NCI-H146 treated with DMSO at 0.1 percent for 48 hours (cell line): Measurements from ENCODE around the gene CLEC4M.

ENCODE experiments used
- DNase-seq: peaks from one replicate; lab custom pipeline; 2025; ENCODE audit not compliant: unreplicated experiment; lab: John Stamatoyannopoulos, UW

CLEC4M gene

GRCh38 chr19:7762719-7763293 lies at the start of gene CLEC4M:
Gene CLEC4M, plus strand, starts transcription at chr19:7763243. Its CDS starts 24 bp downstream, at chr19:7763267.
- no peak for DNase-seq

GRCh38 chr19:7715671-7716070 lies 47.4 kb upstream of the CLEC4M start:
- DNase-seq = no peak

GRCh38 chr19:7716762-7717161 lies 46.3 kb upstream of the CLEC4M start:
- DNase-seq = no peak

GRCh38 chr19:7718668-7719067 lies 44.4 kb upstream of the CLEC4M start:
- no peak for DNase-seq

GRCh38 chr19:7720351-7720750 lies 42.7 kb upstream of the CLEC4M start:
- no peak for DNase-seq

- peak; percentile 57 for DNase-seq
These were observed 40.8 kb upstream of the CLEC4M start for GRCh38 chr19:7722231-7722651.

- DNase-seq = no peak
These were observed 37.3 kb upstream of the CLEC4M start for GRCh38 chr19:7725791-7726190.

- no peak for DNase-seq
These were observed 33.8 kb upstream of the CLEC4M start for GRCh38 chr19:7729211-7729610.

GRCh38 chr19:7729831-7730285 lies 33.2 kb upstream of the CLEC4M start:
- no peak for DNase-seq

GRCh38 chr19:7730286-7731217 lies 32.5 kb upstream of the CLEC4M start:
- DNase-seq = no peak

- no peak for DNase-seq
These were observed 31.8 kb upstream of the CLEC4M start for GRCh38 chr19:7731218-7731595.

GRCh38 chr19:7731615-7732014 lies 31.4 kb upstream of the CLEC4M start:
- DNase-seq = no peak

GRCh38 chr19:7732045-7732444 lies 31.0 kb upstream of the CLEC4M start, which contains the start of gene CLEC4G:
Gene CLEC4G, minus strand, starts transcription at chr19:7732110. Its CDS starts 8 bp downstream, at chr19:7732102.
- no peak for DNase-seq

- no peak for DNase-seq
These were observed 29.7 kb upstream of the CLEC4M start for GRCh38 chr19:7733376-7733775.

- no peak for DNase-seq
These were observed 28.5 kb upstream of the CLEC4M start for GRCh38 chr19:7734220-7735203.

GRCh38 chr19:7736148-7736547 lies 26.9 kb upstream of the CLEC4M start:
- DNase-seq = no peak

GRCh38 chr19:7737215-7737614 lies 25.8 kb upstream of the CLEC4M start:
- DNase-seq = no peak

GRCh38 chr19:7738023-7738422 lies 25.0 kb upstream of the CLEC4M start:
- no peak for DNase-seq

- DNase-seq = no peak
These were observed 23.8 kb upstream of the CLEC4M start for GRCh38 chr19:7739211-7739755.

GRCh38 chr19:7739801-7740681 lies 23.0 kb upstream of the CLEC4M start:
- no peak for DNase-seq
